K562 (cell line): ENCODE measurements around the gene TP73. TPM values are rescaled to one million over a fixed set of nuclear protein-coding genes. Genes with fewer than 3 reads are reported as not detected.
A peak's percentile ranks its signal among the peaks of the same experiment; 100 is the strongest.

Experiments
- BACH1 ChIP-seq: fragments of 200-800 bp; sonication (Bioruptor generic); IDR thresholded peaks from 2 replicates; pipeline ENCODE4 v1.6.1; 2016; ENCODE audit warnings: missing genetic modification characterization, missing compliant biosample characterization
- BRF1 ChIP-seq: IDR thresholded peaks from 3 replicates; pipeline ENCODE4 v1.6.1; 2011; ENCODE audit warnings: borderline replicate concordance, mild to moderate bottlenecking; ENCODE audit not compliant: insufficient read length; ENCODE audit errors: extremely low read depth
- ERF ChIP-seq: fragments of 450-650 bp; formaldehyde crosslinking; IDR thresholded peaks from 2 replicates; pipeline ENCODE4 v1.4.0; 2020; ENCODE audit warnings: mild to moderate bottlenecking, mixed read lengths
- ESRRB ChIP-seq: fragments of 250-450 bp; sonication (Bioruptor Pico); IDR thresholded peaks from 2 replicates; pipeline ENCODE4 v1.5.0; 2020; ENCODE audit warnings: mild to moderate bottlenecking, moderate library complexity, borderline replicate concordance
- FOXK2 ChIP-seq, 2 experiments: fragments of 450-650 bp; IDR thresholded peaks in 1 of 2; conservative IDR thresholded peaks in 1 of 2; 2 replicates each; pipeline ENCODE4 v1.6.1; 2016; ENCODE audit warnings: low read depth in 2 of 2, mild to moderate bottlenecking in 1 of 2
- GATA2 ChIP-seq: sonication (generic); formaldehyde crosslinking; IDR thresholded peaks from 2 replicates; pipeline ENCODE4 v1.4.0; 2020; ENCODE audit warnings: mild to moderate bottlenecking, missing genetic modification reagents
- HLTF ChIP-seq: fragments of 450-650 bp; IDR thresholded peaks from 2 replicates; pipeline ENCODE4 v1.6.1; 2016
- HMGN3 ChIP-seq: IDR thresholded peaks from 2 replicates; pipeline ENCODE4 v1.6.1; 2011; ENCODE audit warnings: borderline replicate concordance, low read depth, mild to moderate bottlenecking, mixed read lengths, low read length; ENCODE audit not compliant: insufficient read length; ENCODE audit errors: extremely low read depth
- KAT2B ChIP-seq: IDR thresholded peaks from one replicate; pipeline ENCODE4 v1.6.1; 2012; ENCODE audit warnings: low read depth, mild to moderate bottlenecking, control low read depth, inconsistent platforms, low read length, moderate library complexity
- KAT7 ChIP-seq: sonication (generic); formaldehyde crosslinking; IDR thresholded peaks from 2 replicates; pipeline ENCODE4 v1.8.0; 2022; ENCODE audit warnings: missing genetic modification reagents, mild to moderate bottlenecking, borderline replicate concordance
- KDM2B ChIP-seq: fragments of 250-450 bp; sonication (Bioruptor Pico); IDR thresholded peaks from 2 replicates; pipeline ENCODE4 v1.8.0; 2021; ENCODE audit warnings: mild to moderate bottlenecking, moderate library complexity
- MECOM ChIP-seq: fragments of 250-450 bp; sonication (Bioruptor Pico); IDR thresholded peaks from 2 replicates; pipeline ENCODE4 v1.8.0; 2022; ENCODE audit warnings: inconsistent platforms
- MIER1 ChIP-seq: fragments of 450-650 bp; IDR thresholded peaks from 2 replicates; pipeline ENCODE4 v1.6.1; 2016; ENCODE audit warnings: antibody characterized with exemption, mild to moderate bottlenecking, low read depth
- MXI1 ChIP-seq: IDR thresholded peaks from 2 replicates; pipeline ENCODE4 v1.6.1; 2011; ENCODE audit warnings: low read depth, mild to moderate bottlenecking, improper control_type of control experiment, low read length
- MYC ChIP-seq, 2 experiments: fragments of 250-450 bp in 1 of 2; sonication (Bioruptor Pico) in 1 of 2; IDR thresholded peaks; 2 replicates each; pipeline versions ENCODE4 v1.5.1 to v1.6.1; 2012 to 2021; ENCODE audit warnings: low read depth in 2 of 2, borderline replicate concordance in 1 of 2, improper control_type of control experiment in 1 of 2, low read length in 1 of 2, mild to moderate bottlenecking in 1 of 2, moderate library complexity in 1 of 2
- NEUROD1 ChIP-seq: fragments of 150-350 bp; IDR thresholded peaks from 2 replicates; pipeline ENCODE4 v1.6.1; 2014; ENCODE audit warnings: borderline replicate concordance, low read length, low read depth; ENCODE audit not compliant: partially characterized antibody
- NFIC ChIP-seq: fragments of 450-650 bp; IDR thresholded peaks from 2 replicates; pipeline ENCODE4 v1.6.1; 2017; ENCODE audit warnings: mild to moderate bottlenecking, inconsistent platforms
- NR4A1 ChIP-seq, 2 experiments: fragments of 250-450 bp in 1 of 2; fragments of 450-650 bp in 1 of 2; sonication (Bioruptor Pico) in 1 of 2; IDR thresholded peaks; 2 replicates each; pipeline versions ENCODE4 v1.4.0 to v1.6.1; 2016 to 2020; ENCODE audit warnings: mild to moderate bottlenecking in 2 of 2, missing compliant biosample characterization in 1 of 2, missing genetic modification characterization in 1 of 2, moderate library complexity in 1 of 2
- PHTF2 ChIP-seq: fragments of 250-450 bp; sonication (Bioruptor Pico); IDR thresholded peaks from 2 replicates; pipeline ENCODE4 v1.5.0; 2021; ENCODE audit warnings: mild to moderate bottlenecking
- PRMT5 ChIP-seq: sonication (generic); formaldehyde crosslinking; IDR thresholded peaks from 2 replicates; pipeline ENCODE4 v1.5.0; 2020; ENCODE audit warnings: missing genetic modification reagents
- ZBTB12 ChIP-seq: fragments of 250-450 bp; sonication (Bioruptor Pico); IDR thresholded peaks from 2 replicates; pipeline ENCODE4 v1.4.0; 2020
- ZFP36 ChIP-seq: fragments of 150-350 bp; IDR thresholded peaks from 2 replicates; pipeline ENCODE4 v1.6.1; 2018; ENCODE audit warnings: low read length, low read depth; ENCODE audit not compliant: partially characterized antibody
- ZNF232 ChIP-seq: sonication (generic); formaldehyde crosslinking; IDR thresholded peaks from 2 replicates; pipeline ENCODE4 v1.8.0; 2022; ENCODE audit warnings: mild to moderate bottlenecking, missing genetic modification reagents
- ZNF3 ChIP-seq: fragments of 250-450 bp; sonication (Bioruptor Pico); IDR thresholded peaks from 2 replicates; pipeline ENCODE4 v1.5.0; 2021; ENCODE audit warnings: mild to moderate bottlenecking, moderate library complexity
- ZNF408 ChIP-seq: fragments of 250-450 bp; sonication (Bioruptor Pico); IDR thresholded peaks from 2 replicates; pipeline ENCODE4 v1.4.0; 2020; ENCODE audit warnings: low read depth, mild to moderate bottlenecking, moderate library complexity
- ZNF766 ChIP-seq: fragments of 200-800 bp; sonication (Bioruptor generic); conservative IDR thresholded peaks from 2 replicates; pipeline ENCODE4 v1.6.1; 2016; ENCODE audit warnings: missing genetic modification characterization, missing compliant biosample characterization
- polyA plus RNA-seq, 8 experiments: library from polyadenylated mRNA; depleted of rRNA in 4 of 8; stranded (reverse) in 5 of 8; unstranded in 3 of 8; fragments of >200 nt; fragmentation: Nextera tagmentation in 2 of 8; fragmentation: Illumina TruSeq in 1 of 8; extraction: Ambion mirVana in 2 of 8; extraction: Trizol in 1 of 8; gene quantifications; 2 replicates each; pipeline versions ENCODE4 v1.2.1 to v1.2.3, GENCODE V29; 2011 to 2014; ENCODE audit warnings: inconsistent platforms in 1 of 8, missing spikeins in 1 of 8
- total RNA-seq, 7 experiments: library from RNA; depleted of rRNA in 6 of 7; stranded (reverse); fragments of >200 nt in 6 of 7; fragmentation: Illumina TruSeq in 2 of 7; extraction: Trizol in 2 of 7; gene quantifications; 2 replicates each; pipeline versions ENCODE4 v1.2.1 to v1.2.3, GENCODE V29; 2011 to 2021; ENCODE audit warnings: low replicate concordance in 1 of 7
- TF ChIP-seq, protein P1 (sequence below): fragments of 450-650 bp; IDR thresholded peaks from 2 replicates; pipeline ENCODE4 v1.6.1; 2018; ENCODE audit warnings: mild to moderate bottlenecking, low read depth; ENCODE audit not compliant: partially characterized antibody

The TP73 gene
- total and polyA plus RNA-seq, 9 of the 15 experiments (the other 6 are each of a cell fraction or from before 2014, with no cell fraction given): 0.07 to 1.6 (median 0.40) TPM; not detected in 2

DNA sequence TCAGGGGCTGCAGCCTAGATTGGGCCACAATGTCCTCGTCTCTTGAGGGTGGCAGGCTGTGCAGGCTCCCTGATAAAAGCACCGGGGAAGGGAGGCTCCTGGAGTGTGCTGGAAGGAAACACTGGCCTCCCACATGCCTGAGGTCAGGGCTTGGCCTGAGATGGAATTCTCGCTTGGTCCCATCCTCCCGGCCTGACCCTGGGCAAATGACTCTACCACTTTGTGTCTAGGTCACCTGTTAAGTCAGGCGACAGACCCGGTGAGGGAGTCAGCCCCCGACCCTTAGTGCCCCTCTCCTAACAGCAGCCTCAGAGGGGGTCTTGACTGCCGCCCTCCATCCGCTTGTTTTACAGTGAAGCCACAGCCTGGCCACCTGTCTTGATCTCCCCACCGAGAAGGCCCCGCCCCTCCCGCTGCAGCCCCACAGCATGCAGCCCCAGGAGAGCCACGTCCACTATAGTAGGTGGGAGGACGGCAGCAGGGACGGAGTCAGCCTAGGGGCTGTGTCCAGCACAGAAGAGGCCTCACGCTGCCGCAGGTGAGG is 122.7 kb downstream of the TP73 start (continued):
- TF ChIP-seq ZNF408 (CRISPR knock-in tag) (no peak), ZFP36 (peak; percentile 11), MYC (IDR thresholded peaks at IDR 0.05; ENCODE audit: low read depth, low read length) (peak; percentile 69; the same call in 1 of the 2 replicates), MYC (CRISPR knock-in tag; IDR thresholded peaks at IDR 0.05; ENCODE audit: borderline replicate concordance, low read depth) (no peak; the same call in 1 of the 2 replicates), GATA2 (CRISPR knock-in tag) (peak; percentile 94), KAT7 (CRISPR knock-in tag) (no peak), NR4A1 (CRISPR knock-in tag; IDR thresholded peaks at IDR 0.05) (peak; percentile 83; the same call in 1 of the 2 replicates), NR4A1 (tag; IDR thresholded peaks at IDR 0.05) (no peak), ERF (CRISPR knock-in tag) (no peak), KDM2B (CRISPR knock-in tag) (no peak), HLTF (peak; percentile 25; the same call in 1 of the 2 replicates), PHTF2 (CRISPR knock-in tag) (no peak), ZBTB12 (no peak), MECOM (CRISPR knock-in tag) (no peak), MXI1 (peak; percentile 73), ZNF232 (CRISPR knock-in tag) (no peak), MIER1 (no peak; the same call in 1 of the 2 replicates), HMGN3 (no peak), ESRRB (CRISPR knock-in tag) (no peak), KAT2B (no peak), BRF1 (no peak), FOXK2 (conservative IDR thresholded peaks at IDR 0.05 in 1 of 2, IDR thresholded peaks at IDR 0.05 in 1 of 2; ENCODE audit: low read depth in 2 of 2) (peak in 1 of 2 experiments; percentile 15; a peak in 1 of 4 replicates), BACH1 (tag) (no peak), PRMT5 (no peak), NFIC (peak; percentile 89), ZNF766 (CRISPR knock-in tag) (peak; percentile 74; the same call in 1 of the 2 replicates), NEUROD1 (peak; percentile 84), ZNF3 (CRISPR knock-in tag) (no peak)
- TF ChIP-seq, protein P1, sequence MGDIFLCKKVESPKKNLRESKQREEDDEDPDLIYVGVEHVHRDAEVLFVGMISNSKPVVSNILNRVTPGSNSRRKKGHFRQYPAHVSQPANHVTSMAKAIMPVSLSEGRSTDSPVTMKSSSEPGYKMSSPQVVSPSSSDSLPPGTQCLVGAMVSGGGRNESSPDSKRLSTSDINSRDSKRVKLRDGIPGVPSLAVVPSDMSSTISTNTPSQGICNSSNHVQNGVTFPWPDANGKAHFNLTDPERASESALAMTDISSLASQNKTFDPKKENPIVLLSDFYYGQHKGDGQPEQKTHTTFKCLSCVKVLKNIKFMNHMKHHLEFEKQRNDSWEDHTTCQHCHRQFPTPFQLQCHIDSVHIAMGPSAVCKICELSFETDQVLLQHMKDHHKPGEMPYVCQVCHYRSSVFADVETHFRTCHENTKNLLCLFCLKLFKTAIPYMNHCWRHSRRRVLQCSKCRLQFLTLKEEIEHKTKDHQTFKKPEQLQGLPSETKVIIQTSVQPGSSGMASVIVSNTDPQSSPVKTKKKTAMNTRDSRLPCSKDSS: no peak
